A673 (cell line): ENCODE measurements around the gene OR2D2. TPM values are rescaled to one million over a fixed set of nuclear protein-coding genes. Genes with fewer than 3 reads are reported as not detected.
"Not testable (repeated sequence)": the region's sequence is repeated elsewhere in the genome, so short reads cannot be mapped to it uniquely, and the experiment has no call there.

ENCODE experiments used
- BruUV-seq: library from RNA; stranded (reverse); fragments of 400-500 nt; replicated peaks from 2 replicates; lab custom pipeline; 2021; lab: Mats Ljungman, UMichigan
- CTCF ChIA-PET: fragments of 300-600 bp; sonication (Branson Sonifier 250); formaldehyde crosslinking; loops from one replicate; lab custom pipeline; 2022; ENCODE audit warnings: antibody characterized with exemption; lab: Charles Lee
- POLR2A ChIA-PET: fragments of 300-600 bp; sonication (Branson Sonifier 250); formaldehyde crosslinking; loops from one replicate; lab custom pipeline; 2022; ENCODE audit warnings: antibody characterized with exemption; ENCODE audit not compliant: low non-redundant PET; lab: Charles Lee
- DNase-seq: peaks from one replicate; pipeline ENCODE4 v3.0.0-alpha.2; 2015; ENCODE audit warnings: low spot score
- H3K27ac ChIP-seq: fragments of 200-600 bp; sonication (generic); 2 replicates; pipeline ENCODE4 v1.5.1; 2016; ENCODE audit warnings: mixed run types, low read depth, mild to moderate bottlenecking, mixed read lengths, antibody characterized with exemption, low read length; ENCODE audit not compliant: poor library complexity, severe bottlenecking
- H3K27me3 ChIP-seq: fragments of 200-600 bp; sonication (generic); replicated peaks from 2 replicates; pipeline ENCODE4 v1.6.1; 2017; ENCODE audit warnings: mixed run types, low read depth, mild to moderate bottlenecking, mixed read lengths, antibody characterized with exemption, low read length; ENCODE audit not compliant: insufficient read depth, poor library complexity
- H3K36me3 ChIP-seq: fragments of 200-600 bp; sonication (generic); 2 replicates; pipeline ENCODE4 v1.6.1; 2016; ENCODE audit warnings: mixed run types, mild to moderate bottlenecking, mixed read lengths, antibody characterized with exemption, low read length; ENCODE audit not compliant: insufficient read depth, poor library complexity, severe bottlenecking
- H3K4me1 ChIP-seq: fragments of 200-600 bp; sonication (generic); 2 replicates; pipeline ENCODE4 v1.6.1; 2017; ENCODE audit warnings: mixed run types, mild to moderate bottlenecking, mixed read lengths, antibody characterized with exemption, low read length; ENCODE audit not compliant: insufficient read depth, poor library complexity, severe bottlenecking
- H3K4me3 ChIP-seq: fragments of 200-600 bp; sonication (generic); 2 replicates; pipeline ENCODE4 v1.5.1; 2016; ENCODE audit warnings: low read depth, mixed run types, mild to moderate bottlenecking, mixed read lengths, low read length; ENCODE audit not compliant: poor library complexity, severe bottlenecking
- H3K9me3 ChIP-seq: fragments of 200-600 bp; sonication (generic); 2 replicates; pipeline ENCODE4 v1.6.1; 2016; ENCODE audit warnings: mixed run types, low read depth, mild to moderate bottlenecking, mixed read lengths, antibody characterized with exemption, low read length; ENCODE audit not compliant: poor library complexity, severe bottlenecking
- CTCF ChIP-seq: fragments of 300-800, 200-600 bp; sonication (generic); conservative IDR thresholded peaks from 2 replicates; pipeline ENCODE4 v1.5.1; 2017; ENCODE audit warnings: low read depth, mild to moderate bottlenecking, antibody characterized with exemption, low read length, moderate library complexity, mixed read lengths
- EZH2 ChIP-seq: fragments of 200-600 bp; sonication (generic); IDR thresholded peaks from 2 replicates; pipeline ENCODE4 v1.6.1; 2017; ENCODE audit warnings: borderline replicate concordance, low read depth, mild to moderate bottlenecking, mixed read lengths, antibody characterized with exemption, low read length; ENCODE audit not compliant: poor library complexity, severe bottlenecking
- intact Hi-C: fragments of 100-400 bp; cut with micrococcal nuclease; formaldehyde crosslinking; loops from one replicate; pipeline ENCODE4 v1.10.0; 2022; ENCODE audit not compliant: unreplicated experiment
- total RNA-seq: library from RNA; stranded (reverse); gene quantifications from 2 replicates; pipeline ENCODE4 v1.2.3, GENCODE V29; 2021

Gene OR2D2
- total RNA-seq, 1 experiment from 2014 or later, result not detected

DNA sequence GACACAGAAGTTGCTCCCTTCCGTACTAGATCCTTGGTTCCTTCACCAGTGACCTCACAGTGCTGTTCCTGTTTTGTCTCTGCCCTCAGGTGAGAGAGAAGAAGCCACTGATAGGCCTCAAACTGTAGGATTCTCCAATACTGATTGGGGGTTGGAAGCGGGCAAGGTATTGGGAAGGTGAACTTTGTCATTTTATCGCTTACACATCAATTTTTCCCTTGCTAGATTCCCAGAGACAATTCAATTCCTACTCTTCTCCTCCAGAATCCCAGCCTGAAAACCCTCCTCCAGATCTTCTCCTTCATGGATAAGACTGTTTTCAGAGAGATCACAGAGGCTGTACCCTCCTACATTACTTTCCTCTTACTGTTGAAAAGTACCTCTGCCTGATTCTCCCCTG is 19.1 kb upstream of the OR2D2 start:
- Histone ChIP-seq H3K4me1 (no peaks in the 10 kb centered on the region), H3K27ac (no peak overlapping the region), H3K36me3 (no peaks in the 10 kb centered on the region), H3K4me3 (no peak overlapping the region), H3K9me3 (no peaks in the 10 kb centered on the region), H3K27me3 (no peaks in the 10 kb centered on the region)
- DNase-seq, result no peak
- CTCF ChIA-PET, result no interaction called here
- no TSS peak for BruUV-seq
- POLR2A ChIA-PET, result no interaction called here
- intact Hi-C loops, result no loop called here
- TF ChIP-seq CTCF (no peak), EZH2 (no peak)

DNA sequence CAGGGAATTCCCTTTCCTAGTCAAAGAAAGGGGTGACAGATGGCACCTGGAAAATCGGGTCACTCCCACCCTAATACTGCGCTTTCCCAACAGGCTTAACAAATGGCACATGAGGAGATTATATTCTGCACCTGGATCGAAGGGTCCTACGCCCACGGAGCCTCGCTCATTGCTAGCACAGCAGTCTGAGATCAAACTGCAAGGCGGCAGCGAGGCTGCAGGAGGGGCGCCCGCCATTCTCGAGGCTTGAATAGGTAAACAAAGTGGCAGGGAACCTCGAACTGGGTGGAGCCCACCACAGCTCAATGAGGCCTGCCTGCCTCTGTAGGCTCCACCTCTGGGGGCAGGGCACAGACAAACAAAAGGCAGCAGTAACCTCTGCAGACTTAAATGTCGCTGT is 12.5 kb upstream of the OR2D2 start:
- BruUV-seq, intact Hi-C loops: not testable (repeated sequence)

GRCh38 chr11:6900327-6900999 is 8.2 kb upstream of the OR2D2 start:
- intact Hi-C loops, result no loop called here
- ChIA-PET CTCF (no interaction called here), POLR2A (no interaction called here)
- H3K27me3 ChIP-seq, result no peaks in the 10 kb centered on the region
- DNase-seq, result no peak
- no peaks in the 10 kb centered on the region for H3K4me1 ChIP-seq
- H3K27ac ChIP-seq, result no peak overlapping the region
- no peaks in the 10 kb centered on the region for H3K36me3 ChIP-seq
- H3K4me3 ChIP-seq, result no peak overlapping the region
- BruUV-seq, result no TSS peak
- no peaks in the 10 kb centered on the region for H3K9me3 ChIP-seq
- TF ChIP-seq CTCF (no peak), EZH2 (no peak)

More for the DNA sequence above, 12.5 kb upstream of the OR2D2 start:
- DNase-seq, CTCF ChIA-PET, H3K27ac ChIP-seq, H3K9me3 ChIP-seq, H3K27me3 ChIP-seq, H3K4me1 ChIP-seq, POLR2A ChIA-PET, H3K4me3 ChIP-seq, H3K36me3 ChIP-seq: not testable (repeated sequence)

- no peak overlapping the region for H3K27ac ChIP-seq
These were observed 6.6 kb upstream of the OR2D2 start for GRCh38 chr11:6898911-6899310.

More at GRCh38 chr11:6898911-6899310, 6.6 kb upstream of the OR2D2 start:
- CTCF ChIA-PET, result no interaction called here
- Histone ChIP-seq H3K27me3 (no peaks in the 10 kb centered on the region), H3K4me1 (no peaks in the 10 kb centered on the region), H3K36me3 (no peaks in the 10 kb centered on the region), H3K9me3 (no peaks in the 10 kb centered on the region), H3K4me3 (no peak overlapping the region)
- no TSS peak for BruUV-seq
- intact Hi-C loops, result no loop called here
- POLR2A ChIA-PET, result no interaction called here
- no peak for DNase-seq
- TF ChIP-seq CTCF (no peak), EZH2 (no peak)
